H1 (cell line): Measurements from ENCODE around the gene MRPL36. TPM values are rescaled to one million over a fixed set of nuclear protein-coding genes. Genes with fewer than 3 reads are reported as not detected.
A peak's percentile ranks its signal among the peaks of the same experiment; 100 is the strongest.

ENCODE experiments used
- CTCF ChIA-PET: fragments of 300-600 bp; sonication (Branson Sonifier 250); formaldehyde crosslinking; loops from one replicate; lab custom pipeline; 2021; ENCODE audit not compliant: partially characterized antibody; lab: Charles Lee
- POLR2A ChIA-PET: fragments of 300-600 bp; sonication (Branson Sonifier 250); formaldehyde crosslinking; loops from one replicate; lab custom pipeline; 2021; ENCODE audit warnings: inconsistent platforms; ENCODE audit not compliant: partially characterized antibody; lab: Charles Lee
- DNase-seq, 2 experiments: peaks; one replicate each; pipeline versions ENCODE4 v3.0.0 to v3.0.0-alpha.2; 2010 to 2022; ENCODE audit warnings: low spot score in 2 of 2, low read depth in 1 of 2, mixed read lengths in 1 of 2
- FAIRE-seq: peaks from 2 replicates; lab custom pipeline; 2011; peaks lifted over from hg19 to GRCh38; lab: Jason Lieb, UNC
- H2AFZ ChIP-seq: 2 replicates; pipeline ENCODE4 v1.8.1; 2012; ENCODE audit warnings: low read length, inconsistent platforms
- H2AK5ac ChIP-seq: 2 replicates; pipeline ENCODE4 v1.6.1; 2013; ENCODE audit warnings: low read depth, low read length
- H2BK120ac ChIP-seq: replicated peaks from 2 replicates; pipeline ENCODE3; 2013; ENCODE audit warnings: low read depth, low read length, inconsistent platforms
- H2BK12ac ChIP-seq: 2 replicates; pipeline ENCODE4 v1.6.1; 2013; ENCODE audit warnings: low read depth, low read length
- H2BK15ac ChIP-seq: 2 replicates; pipeline ENCODE4 v1.6.1; 2013; ENCODE audit warnings: low read length
- H2BK20ac ChIP-seq: 2 replicates; pipeline ENCODE4 v1.6.1; 2013; ENCODE audit warnings: low read length
- H2BK5ac ChIP-seq: 2 replicates; pipeline ENCODE4 v1.6.1; 2013; ENCODE audit warnings: low read depth, low read length
- H3K14ac ChIP-seq: 2 replicates; pipeline ENCODE4 v1.6.1; 2013; ENCODE audit warnings: inconsistent platforms; ENCODE audit not compliant: insufficient read length
- H3K18ac ChIP-seq: 2 replicates; pipeline ENCODE4 v1.6.1; 2013; ENCODE audit warnings: low read length; ENCODE audit errors: extremely low read depth
- H3K23ac ChIP-seq: 2 replicates; pipeline ENCODE4 v1.6.1; 2013; ENCODE audit warnings: inconsistent platforms; ENCODE audit not compliant: insufficient read length
- H3K23me2 ChIP-seq: 2 replicates; pipeline ENCODE4 v1.6.1; 2013; ENCODE audit warnings: low read depth, low read length
- H3K27ac ChIP-seq: 2 replicates; pipeline ENCODE4 v1.6.1; 2011; ENCODE audit warnings: low read depth, low read length, inconsistent platforms
- H3K27me3 ChIP-seq, 4 experiments: replicated peaks in 1 of 4; 1 replicate in 1 of 4; 2 replicates in 3 of 4; pipeline versions ENCODE4 v1.6.1 to v1.8.1; 2011 to 2013; ENCODE audit warnings: low read length in 3 of 4, mild to moderate bottlenecking in 3 of 4, inconsistent platforms in 2 of 4, mixed read lengths in 2 of 4, moderate library complexity in 1 of 4; ENCODE audit not compliant: control insufficient read depth in 3 of 4, insufficient read depth in 3 of 4; ENCODE audit errors: extremely low read depth in 1 of 4
- H3K36me3 ChIP-seq, 4 experiments: 2 replicates each; pipeline versions ENCODE4 v1.6.1 to v1.8.1; 2011 to 2013; ENCODE audit warnings: mild to moderate bottlenecking in 4 of 4, low read length in 3 of 4, moderate library complexity in 2 of 4, control low read depth in 1 of 4, inconsistent platforms in 1 of 4; ENCODE audit not compliant: insufficient read depth in 4 of 4, control insufficient read depth in 2 of 4
- H3K4ac ChIP-seq: replicated peaks from 2 replicates; pipeline ENCODE3; 2013; ENCODE audit warnings: low read length, low read depth, mixed read lengths, inconsistent platforms; ENCODE audit not compliant: insufficient read length
- H3K4me1 ChIP-seq, 4 experiments: replicated peaks in 1 of 4; 1 replicate in 1 of 4; 2 replicates in 3 of 4; pipeline versions ENCODE4 v1.6.1 to v1.8.1; 2011 to 2013; ENCODE audit warnings: low read length in 3 of 4, inconsistent platforms in 2 of 4, mixed read lengths in 1 of 4; ENCODE audit not compliant: insufficient read depth in 4 of 4, control insufficient read depth in 3 of 4
- H3K4me2 ChIP-seq, 2 experiments: 2 replicates each; pipeline versions ENCODE4 v1.6.1 to v1.8.1; 2011 to 2013; ENCODE audit warnings: low read depth in 2 of 2, low read length in 2 of 2, control low read depth in 1 of 2, inconsistent platforms in 1 of 2, mild to moderate bottlenecking in 1 of 2; ENCODE audit not compliant: insufficient read depth in 1 of 2
- H3K4me3 ChIP-seq, 4 experiments: fragments of 200-600, 300-600 bp in 1 of 4; sonication (generic), shearing (Covaris generic), sonication (Bioruptor Twin) in 1 of 4; 2 replicates each; pipeline versions ENCODE4 v1.5.1 to v1.8.1; 2011 to 2016; ENCODE audit warnings: low read length in 4 of 4, low read depth in 3 of 4, control low read depth in 2 of 4, inconsistent platforms in 2 of 4, mild to moderate bottlenecking in 2 of 4, mixed read lengths in 1 of 4, moderate library complexity in 1 of 4; ENCODE audit not compliant: insufficient read depth in 2 of 4; ENCODE audit errors: extremely low read depth in 1 of 4
- H3K56ac ChIP-seq: replicated peaks from 2 replicates; pipeline ENCODE3; 2013; ENCODE audit warnings: low read depth, mild to moderate bottlenecking, mixed read lengths, low read length, inconsistent platforms; ENCODE audit not compliant: insufficient read length
- H3K79me1 ChIP-seq: 2 replicates; pipeline ENCODE4 v1.6.1; 2013; ENCODE audit warnings: low read depth, low read length, control low read depth
- H3K79me2 ChIP-seq, 2 experiments: 2 replicates each; pipeline versions ENCODE4 v1.6.1 to v1.8.1; 2012 to 2013; ENCODE audit warnings: low read length in 2 of 2, mild to moderate bottlenecking in 2 of 2, inconsistent platforms in 1 of 2; ENCODE audit not compliant: insufficient read depth in 2 of 2, control insufficient read depth in 1 of 2
- H3K9ac ChIP-seq, 4 experiments: replicated peaks in 1 of 4; 1 replicate in 1 of 4; 2 replicates in 3 of 4; pipeline versions ENCODE4 v1.6.1 to v1.8.1; 2011 to 2013; ENCODE audit warnings: low read depth in 3 of 4, low read length in 3 of 4, control low read depth in 2 of 4, mild to moderate bottlenecking in 2 of 4, moderate library complexity in 2 of 4, inconsistent platforms in 1 of 4; ENCODE audit errors: extremely low read depth in 1 of 4
- H3K9me3 ChIP-seq, 2 experiments: 2 replicates each; pipeline versions ENCODE4 v1.6.1 to v1.8.1; 2012 to 2013; ENCODE audit warnings: mild to moderate bottlenecking in 2 of 2, moderate library complexity in 2 of 2, control low read depth in 1 of 2, inconsistent platforms in 1 of 2, low read depth in 1 of 2, low read length in 1 of 2, mixed read lengths in 1 of 2; ENCODE audit not compliant: insufficient read depth in 2 of 2
- H4K20me1 ChIP-seq, 2 experiments: replicated peaks in 1 of 2; 2 replicates each; pipeline versions ENCODE3 to v1.8.1; 2011 to 2013; ENCODE audit warnings: inconsistent platforms in 2 of 2, low read length in 2 of 2, mild to moderate bottlenecking in 1 of 2; ENCODE audit not compliant: insufficient read depth in 2 of 2, control insufficient read depth in 1 of 2
- H4K5ac ChIP-seq: 2 replicates; pipeline ENCODE4 v1.6.1; 2013; ENCODE audit warnings: low read length, low read depth, mixed read lengths, inconsistent platforms; ENCODE audit not compliant: insufficient read length
- H4K8ac ChIP-seq: 2 replicates; pipeline ENCODE4 v1.8.0; 2013; ENCODE audit warnings: mild to moderate bottlenecking, moderate library complexity, low read length, inconsistent platforms; ENCODE audit not compliant: insufficient read depth; ENCODE audit errors: extremely low read depth
- H4K91ac ChIP-seq: replicated peaks from 2 replicates; pipeline ENCODE3; 2013; ENCODE audit warnings: low read length, mixed read lengths, inconsistent platforms; ENCODE audit not compliant: insufficient read length
- EGR1 ChIP-seq: IDR thresholded peaks from 2 replicates; pipeline ENCODE4 v1.6.1; 2011; ENCODE audit warnings: low read depth, low read length, borderline replicate concordance
- JUN ChIP-seq: IDR thresholded peaks from 2 replicates; pipeline ENCODE4 v1.6.1; 2011; ENCODE audit warnings: low read depth, mild to moderate bottlenecking, improper control_type of control experiment, low read length
- JUND ChIP-seq: IDR thresholded peaks from 2 replicates; pipeline ENCODE4 v1.6.1; 2011; ENCODE audit warnings: mild to moderate bottlenecking, improper control_type of control experiment, low read length
- NRF1 ChIP-seq: IDR thresholded peaks from 2 replicates; pipeline ENCODE4 v1.6.1; 2011; ENCODE audit warnings: mild to moderate bottlenecking, low read depth, low read length, improper control_type of control experiment
- PHF8 ChIP-seq: fragments of 200-600 bp; sonication (generic); conservative IDR thresholded peaks from 2 replicates; pipeline ENCODE4 v1.7.1; 2012; ENCODE audit warnings: low read depth, mild to moderate bottlenecking, inconsistent platforms, low read length, moderate library complexity
- POU5F1 ChIP-seq: IDR thresholded peaks from 2 replicates; pipeline ENCODE4 v1.6.1; 2011; ENCODE audit warnings: low read depth, mild to moderate bottlenecking, low read length, moderate library complexity
- RBBP5 ChIP-seq: IDR thresholded peaks from 2 replicates; pipeline ENCODE4 v1.7.1; 2012; ENCODE audit warnings: low read depth, mild to moderate bottlenecking, inconsistent platforms, low read length, moderate library complexity, borderline replicate concordance
- RFX5 ChIP-seq: IDR thresholded peaks from 2 replicates; pipeline ENCODE4 v1.6.1; 2011; ENCODE audit warnings: low read depth, low read length, improper control_type of control experiment, borderline replicate concordance
- SP2 ChIP-seq: IDR thresholded peaks from 2 replicates; pipeline ENCODE4 v1.6.1; 2012; ENCODE audit warnings: mild to moderate bottlenecking, low read length, inconsistent platforms
- SUZ12 ChIP-seq: fragments of 200-600 bp; sonication (generic); IDR thresholded peaks from 2 replicates; pipeline ENCODE4 v1.6.1; 2012; ENCODE audit warnings: mild to moderate bottlenecking, inconsistent platforms, low read length, moderate library complexity, mixed read lengths
- WGBS, 2 experiments: shearing (Covaris generic) in 1 of 2; methylation state at CpG; one replicate each; pipeline versions ENCODE4 v1.1.6 to v1.1.7; 2013 to 2015; ENCODE audit warnings: low lambda C conversion rate in 2 of 2, mixed read lengths in 2 of 2, inconsistent platforms in 1 of 2, low coverage in 1 of 2, missing lambda C conversion rate in 1 of 2; ENCODE audit not compliant: insufficient replicate concordance in 2 of 2, insufficient coverage in 1 of 2, insufficient read length in 1 of 2; ENCODE audit errors: extremely low coverage in 1 of 2, missing lambda C conversion rate in 1 of 2; 5-methylcytosine and 5-hydroxymethylcytosine counted together
- polyA plus RNA-seq, 7 experiments: library from polyadenylated mRNA; depleted of rRNA in 3 of 7; stranded (reverse) in 5 of 7; unstranded in 2 of 7; fragments of >200 nt in 5 of 7; fragments of 200-250 nt in 2 of 7; gene quantifications; 1 replicate in 5 of 7; 2 replicates in 1 of 7; 4 replicates in 1 of 7; pipeline versions ENCODE4 v1.2.1 to v1.2.3, GENCODE V29; 2011 to 2013; ENCODE audit warnings: missing spikeins in 2 of 7, mixed read lengths in 2 of 7
- total RNA-seq: library from RNA; stranded (reverse); fragmentation: NEBNext Ultra II Directional; extraction: Animal tissue kit (Norgen Biotek cat#: 25700); gene quantifications from 2 replicates; pipeline ENCODE4 v1.2.1, GENCODE V29; 2021

MRPL36 gene
- total and polyA plus RNA-seq, 2 of the 8 experiments (the other 6 are each of a cell fraction or from before 2014, with no cell fraction given): 56.3 to 81.5 TPM

- CTCF ChIA-PET: no interaction called here
Observed at GRCh38 chr5:1782385-1783215, 17.0 kb downstream of the MRPL36 start.

More at GRCh38 chr5:1782385-1783215, 17.0 kb downstream of the MRPL36 start:
- Histone ChIP-seq H3K36me3 (no peaks in the 10 kb centered on the region), H2AFZ (no peak overlapping the region), H3K79me2 (no peaks in the 10 kb centered on the region), H3K4me2 (no peak overlapping the region), H4K5ac (no peak overlapping the region), H3K4me3 (no peak overlapping the region), H3K23ac (no peak overlapping the region), H3K23me2 (no peaks in the 10 kb centered on the region), H3K9me3 (no peaks in the 10 kb centered on the region), H2BK120ac (no peak overlapping the region), H3K56ac (no peak overlapping the region), H4K20me1 (peaks cover 0 to 3% of the 10 kb centered on the region in 2 experiments), H3K4ac (peak overlapping the region; percentile 46), H4K8ac (no peak overlapping the region; the same call in 1 of the 2 replicates), H3K18ac (no peak overlapping the region), H3K4me1 (no peaks in the 10 kb centered on the region; a peak in 1 of 7 replicates), H3K9ac (no peak overlapping the region), H3K27me3 (no peaks in the 10 kb centered on the region), H3K14ac (no peak overlapping the region), H2BK20ac (no peak overlapping the region), H4K91ac (peak overlapping the region; percentile 77), H2AK5ac (no peak overlapping the region), H3K27ac (no peak overlapping the region), H2BK5ac (peak overlapping the region; percentile 86; the same call in 1 of the 2 replicates), H3K79me1 (no peaks in the 10 kb centered on the region), H2BK12ac (no peak overlapping the region), H2BK15ac (no peak overlapping the region)
- FAIRE-seq (no peak), DNase-seq (no peak)
- 83% methylated on average over 14 of the region's 14 CpGs; no CpG with 5 or more reads in 1 of the 2 experiments for WGBS, 2 experiments
- POLR2A ChIA-PET: interaction anchor here (0.7 kb wide), 1 partner anchor 17 kb away, joined by 3 read pairs; the partner anchor contains the start of gene MRPL36
- no peak for TF ChIP-seq JUND
- TF ChIP-seq EGR1: no peak
- no peak for TF ChIP-seq PHF8
- no peak for TF ChIP-seq POU5F1
- TF ChIP-seq SUZ12: no peak
- TF ChIP-seq SP2: no peak
- no peak for TF ChIP-seq NRF1
- no peak for TF ChIP-seq RBBP5
- TF ChIP-seq RFX5: no peak
- no peak for TF ChIP-seq JUN
